Ishikawa (cell line): Measurements from ENCODE around the gene CLGN.

ENCODE experiments used
- CEBPB ChIP-seq: IDR thresholded peaks from 2 replicates; pipeline ENCODE4 v1.6.1; 2012
- CREB1 ChIP-seq: IDR thresholded peaks from 2 replicates; pipeline ENCODE4 v1.6.1; 2012; ENCODE audit warnings: low read depth
- EGR1 ChIP-seq: IDR thresholded peaks from 2 replicates; pipeline ENCODE4 v1.6.1; 2012
- EP300 ChIP-seq: IDR thresholded peaks from 2 replicates; pipeline ENCODE4 v1.6.1; 2012; ENCODE audit warnings: borderline replicate concordance
- FOXM1 ChIP-seq: IDR thresholded peaks from 2 replicates; pipeline ENCODE4 v1.6.1; 2012; ENCODE audit warnings: low read depth, borderline replicate concordance
- NFIC ChIP-seq: IDR thresholded peaks from 2 replicates; pipeline ENCODE4 v1.6.1; 2012
- RAD21 ChIP-seq: IDR thresholded peaks from 2 replicates; pipeline ENCODE4 v1.6.1; 2012; ENCODE audit warnings: low read depth
- TAF1 ChIP-seq: IDR thresholded peaks from 2 replicates; pipeline ENCODE4 v1.6.1; 2012; ENCODE audit warnings: low read depth, mild to moderate bottlenecking
- TCF12 ChIP-seq: IDR thresholded peaks from 2 replicates; pipeline ENCODE4 v1.6.1; 2012; ENCODE audit warnings: low read depth
- TEAD4 ChIP-seq: IDR thresholded peaks from 2 replicates; pipeline ENCODE4 v1.6.1; 2012
- YY1 ChIP-seq: IDR thresholded peaks from 2 replicates; pipeline ENCODE4 v1.6.1; 2012; ENCODE audit warnings: low read depth
- ZBTB7A ChIP-seq: IDR thresholded peaks from 2 replicates; pipeline ENCODE4 v1.6.1; 2012; ENCODE audit warnings: low read depth
- TF ChIP-seq, protein P1 (sequence below): IDR thresholded peaks from 2 replicates; pipeline ENCODE4 v1.6.1; 2012
- TF ChIP-seq, protein P2 (sequence below): IDR thresholded peaks from 2 replicates; pipeline ENCODE4 v1.6.1; 2012
- TF ChIP-seq, protein P3 (sequence below): IDR thresholded peaks from 2 replicates; pipeline ENCODE4 v1.6.1; 2012; ENCODE audit warnings: low read depth, mild to moderate bottlenecking

CLGN gene

DNA sequence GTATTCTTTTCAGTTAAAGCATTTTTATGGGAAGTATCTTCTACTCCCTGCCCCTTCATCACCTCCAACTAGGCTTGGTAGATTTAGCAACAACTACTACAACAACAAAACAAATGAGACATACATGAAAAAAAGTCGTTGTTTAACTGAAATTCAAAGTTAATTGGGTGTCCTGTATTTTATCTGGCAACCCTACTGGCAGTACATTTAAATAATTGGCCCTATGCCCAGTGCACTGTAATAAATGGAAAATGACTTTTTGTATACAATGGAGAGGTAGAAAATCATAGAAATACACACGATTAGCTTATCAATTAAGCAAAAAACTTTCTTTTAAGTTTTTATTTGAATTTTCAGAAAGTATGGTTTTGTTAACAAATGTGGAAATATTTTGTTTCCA, 21.4 kb upstream of the CLGN start:
- no peak for TF ChIP-seq TCF12
- TF ChIP-seq NFIC = 0 out of 2 replicates have a peak, but pooled peaks have one; percentile 33

DNA sequence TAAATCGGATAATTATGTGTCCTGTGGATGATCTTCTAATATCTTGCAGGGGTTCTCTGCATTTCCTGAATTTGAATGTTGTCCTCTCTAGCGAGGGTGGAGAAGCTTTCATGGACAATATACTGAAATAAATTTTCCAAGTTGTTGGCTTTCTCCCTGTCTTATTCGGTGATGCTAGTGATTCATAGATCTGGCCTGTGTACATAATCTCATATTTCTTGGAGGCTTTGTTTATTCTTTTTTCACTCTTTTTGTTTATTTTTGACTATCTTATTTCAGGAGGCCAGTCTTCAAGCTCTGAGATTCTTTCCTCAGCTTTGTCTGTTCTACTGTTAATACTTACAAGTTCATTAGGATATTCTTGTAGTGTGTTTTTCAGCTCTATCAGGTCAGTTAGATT, 20.7 kb upstream of the CLGN start:
- no peak for TF ChIP-seq YY1
- TF ChIP-seq ZBTB7A = no peak
- TF ChIP-seq NFIC = no peak
- TF ChIP-seq EP300 = no peak
- TF ChIP-seq TAF1 = no peak
- TF ChIP-seq CEBPB = no peak
- TF ChIP-seq, protein P1, sequence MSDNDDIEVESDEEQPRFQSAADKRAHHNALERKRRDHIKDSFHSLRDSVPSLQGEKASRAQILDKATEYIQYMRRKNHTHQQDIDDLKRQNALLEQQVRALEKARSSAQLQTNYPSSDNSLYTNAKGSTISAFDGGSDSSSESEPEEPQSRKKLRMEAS = no peak
- TF ChIP-seq, protein P2, sequence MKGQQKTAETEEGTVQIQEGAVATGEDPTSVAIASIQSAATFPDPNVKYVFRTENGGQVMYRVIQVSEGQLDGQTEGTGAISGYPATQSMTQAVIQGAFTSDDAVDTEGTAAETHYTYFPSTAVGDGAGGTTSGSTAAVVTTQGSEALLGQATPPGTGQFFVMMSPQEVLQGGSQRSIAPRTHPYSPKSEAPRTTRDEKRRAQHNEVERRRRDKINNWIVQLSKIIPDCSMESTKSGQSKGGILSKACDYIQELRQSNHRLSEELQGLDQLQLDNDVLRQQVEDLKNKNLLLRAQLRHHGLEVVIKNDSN = no peak
- no peak for TF ChIP-seq TEAD4
- no peak for TF ChIP-seq CREB1
- TF ChIP-seq TCF12 = no peak
- no peak for TF ChIP-seq RAD21
- TF ChIP-seq, protein P3, sequence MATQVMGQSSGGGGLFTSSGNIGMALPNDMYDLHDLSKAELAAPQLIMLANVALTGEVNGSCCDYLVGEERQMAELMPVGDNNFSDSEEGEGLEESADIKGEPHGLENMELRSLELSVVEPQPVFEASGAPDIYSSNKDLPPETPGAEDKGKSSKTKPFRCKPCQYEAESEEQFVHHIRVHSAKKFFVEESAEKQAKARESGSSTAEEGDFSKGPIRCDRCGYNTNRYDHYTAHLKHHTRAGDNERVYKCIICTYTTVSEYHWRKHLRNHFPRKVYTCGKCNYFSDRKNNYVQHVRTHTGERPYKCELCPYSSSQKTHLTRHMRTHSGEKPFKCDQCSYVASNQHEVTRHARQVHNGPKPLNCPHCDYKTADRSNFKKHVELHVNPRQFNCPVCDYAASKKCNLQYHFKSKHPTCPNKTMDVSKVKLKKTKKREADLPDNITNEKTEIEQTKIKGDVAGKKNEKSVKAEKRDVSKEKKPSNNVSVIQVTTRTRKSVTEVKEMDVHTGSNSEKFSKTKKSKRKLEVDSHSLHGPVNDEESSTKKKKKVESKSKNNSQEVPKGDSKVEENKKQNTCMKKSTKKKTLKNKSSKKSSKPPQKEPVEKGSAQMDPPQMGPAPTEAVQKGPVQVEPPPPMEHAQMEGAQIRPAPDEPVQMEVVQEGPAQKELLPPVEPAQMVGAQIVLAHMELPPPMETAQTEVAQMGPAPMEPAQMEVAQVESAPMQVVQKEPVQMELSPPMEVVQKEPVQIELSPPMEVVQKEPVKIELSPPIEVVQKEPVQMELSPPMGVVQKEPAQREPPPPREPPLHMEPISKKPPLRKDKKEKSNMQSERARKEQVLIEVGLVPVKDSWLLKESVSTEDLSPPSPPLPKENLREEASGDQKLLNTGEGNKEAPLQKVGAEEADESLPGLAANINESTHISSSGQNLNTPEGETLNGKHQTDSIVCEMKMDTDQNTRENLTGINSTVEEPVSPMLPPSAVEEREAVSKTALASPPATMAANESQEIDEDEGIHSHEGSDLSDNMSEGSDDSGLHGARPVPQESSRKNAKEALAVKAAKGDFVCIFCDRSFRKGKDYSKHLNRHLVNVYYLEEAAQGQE = no peak

DNA sequence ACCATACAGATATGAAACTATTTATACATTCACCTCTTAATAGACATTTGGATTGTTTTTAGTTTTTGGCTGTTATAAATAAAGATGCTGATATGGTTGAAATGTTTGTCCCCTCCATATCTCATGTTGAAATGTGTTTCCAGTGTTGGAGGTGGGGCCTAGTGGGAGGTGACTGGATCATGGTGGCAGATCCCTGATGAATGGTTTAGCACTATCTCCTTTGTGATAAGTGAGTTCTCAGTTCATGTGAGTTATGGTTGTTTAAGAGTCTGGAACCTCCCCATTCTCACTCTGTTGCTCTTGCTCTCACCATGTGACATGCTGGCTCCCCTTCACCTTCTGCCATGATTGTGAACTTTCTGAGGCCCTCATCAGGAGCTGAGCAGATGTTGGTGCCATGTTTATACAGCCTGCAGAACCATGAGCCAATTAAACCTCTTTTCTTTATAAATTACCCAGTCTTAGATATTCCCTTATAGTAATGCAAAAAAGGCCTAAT, 12.2 kb upstream of the CLGN start:
- no peak for TF ChIP-seq TAF1
- TF ChIP-seq, protein P2 = no peak
- no peak for TF ChIP-seq TCF12
- TF ChIP-seq, protein P3 = no peak
- no peak for TF ChIP-seq EP300
- TF ChIP-seq YY1 = no peak
- no peak for TF ChIP-seq CREB1
- TF ChIP-seq FOXM1 = no peak
- TF ChIP-seq TEAD4 = no peak
- TF ChIP-seq NFIC = no peak
- no peak for TF ChIP-seq ZBTB7A
- no peak for TF ChIP-seq EGR1

DNA sequence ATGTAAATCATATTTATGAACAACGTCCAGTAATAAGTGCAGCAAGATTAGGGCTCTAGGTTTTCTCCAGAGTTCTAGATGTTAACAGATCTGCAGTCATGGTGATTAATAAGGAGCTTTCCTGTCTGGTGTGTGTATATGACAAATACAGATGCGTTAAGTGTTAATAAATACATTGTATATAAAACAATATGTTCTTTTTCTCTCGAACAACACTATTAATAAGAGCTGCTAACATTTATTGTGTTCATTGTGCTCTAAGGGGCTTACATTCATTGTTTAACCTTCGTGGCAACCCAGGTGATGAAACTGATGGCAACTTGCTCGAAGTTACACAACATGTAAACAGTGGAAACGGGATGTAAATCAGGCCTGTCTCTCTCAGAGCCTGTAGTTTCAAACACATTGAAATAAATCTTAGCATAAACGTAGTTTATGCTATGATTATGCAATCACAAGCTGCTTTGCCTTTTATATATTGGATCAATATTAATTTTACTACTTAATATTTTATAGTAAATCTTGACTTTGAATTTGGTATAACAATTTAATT, 547 bp upstream of the CLGN start:
- TF ChIP-seq YY1 (no peak), CEBPB (peak; percentile 53; the same call in 1 of the 2 replicates)

DNA sequence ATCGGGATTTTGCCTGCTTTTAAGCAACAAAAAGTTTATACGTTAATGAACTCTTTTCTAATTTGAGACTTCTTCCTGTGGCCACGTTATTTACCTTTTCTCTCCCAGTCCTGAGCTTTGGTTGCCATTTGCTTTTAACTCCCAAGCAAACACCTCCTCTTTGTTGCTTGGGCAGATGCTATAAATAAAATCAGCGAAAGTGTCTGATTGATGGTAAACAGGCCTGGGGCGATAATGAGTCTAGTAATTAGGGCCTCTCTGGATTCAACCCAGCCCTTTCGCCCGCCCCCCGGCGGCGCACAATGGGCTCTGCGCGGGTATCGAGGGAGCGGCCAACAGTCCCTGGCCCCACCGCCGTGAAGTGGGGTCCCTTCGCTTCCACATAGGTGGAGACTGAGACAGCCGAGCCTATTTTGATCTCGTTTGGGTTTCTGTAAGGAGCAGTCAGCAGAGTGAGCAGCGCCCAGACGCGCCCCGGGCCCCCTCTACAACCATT, 790 bp downstream of the CLGN start:
- no peak for TF ChIP-seq TEAD4
- no peak for TF ChIP-seq EP300
- TF ChIP-seq ZBTB7A = no peak
- no peak for TF ChIP-seq FOXM1
- TF ChIP-seq, protein P2 = no peak

DNA sequence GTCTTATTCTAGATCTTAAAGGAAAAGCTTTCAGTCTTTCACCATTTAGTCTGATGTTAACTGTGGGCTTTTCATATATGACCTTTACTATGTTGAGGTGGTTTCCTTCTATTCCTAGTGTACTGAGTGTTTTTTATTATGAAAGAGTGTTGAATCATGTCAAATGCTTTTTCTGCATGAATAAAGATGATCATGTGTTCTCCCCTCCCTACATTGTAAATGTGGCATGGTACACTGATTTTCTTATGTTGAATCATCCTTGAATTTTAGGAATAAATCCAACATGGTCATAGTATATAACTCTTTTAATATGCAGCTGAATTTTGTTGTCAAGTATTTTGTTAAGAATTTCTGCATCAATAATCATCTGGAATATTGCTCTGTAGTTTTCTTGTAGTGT, 4.3 kb downstream of the CLGN start:
- no peak for TF ChIP-seq TEAD4
- no peak for TF ChIP-seq ZBTB7A
- TF ChIP-seq TAF1 = no peak
- TF ChIP-seq RAD21 = no peak
- no peak for TF ChIP-seq EGR1
- no peak for TF ChIP-seq CREB1
- no peak for TF ChIP-seq EP300
- TF ChIP-seq, protein P2 = no peak
- TF ChIP-seq, protein P3 = no peak
- TF ChIP-seq TCF12 = no peak
- TF ChIP-seq FOXM1 = no peak
- no peak for TF ChIP-seq NFIC
- TF ChIP-seq, protein P1 = no peak
- TF ChIP-seq YY1 = no peak
- no peak for TF ChIP-seq CEBPB
